NCI-H1694 treated with DMSO at 0.1 percent for 48 hours (cell line): ENCODE results near the gene MPP1.
"Not testable (repeated sequence)": the region's sequence is repeated elsewhere in the genome, so short reads cannot be mapped to it uniquely, and the experiment has no call there.

Experiments
- DNase-seq: peaks from one replicate; lab custom pipeline; 2025; lab: John Stamatoyannopoulos, UW

Gene MPP1

DNA sequence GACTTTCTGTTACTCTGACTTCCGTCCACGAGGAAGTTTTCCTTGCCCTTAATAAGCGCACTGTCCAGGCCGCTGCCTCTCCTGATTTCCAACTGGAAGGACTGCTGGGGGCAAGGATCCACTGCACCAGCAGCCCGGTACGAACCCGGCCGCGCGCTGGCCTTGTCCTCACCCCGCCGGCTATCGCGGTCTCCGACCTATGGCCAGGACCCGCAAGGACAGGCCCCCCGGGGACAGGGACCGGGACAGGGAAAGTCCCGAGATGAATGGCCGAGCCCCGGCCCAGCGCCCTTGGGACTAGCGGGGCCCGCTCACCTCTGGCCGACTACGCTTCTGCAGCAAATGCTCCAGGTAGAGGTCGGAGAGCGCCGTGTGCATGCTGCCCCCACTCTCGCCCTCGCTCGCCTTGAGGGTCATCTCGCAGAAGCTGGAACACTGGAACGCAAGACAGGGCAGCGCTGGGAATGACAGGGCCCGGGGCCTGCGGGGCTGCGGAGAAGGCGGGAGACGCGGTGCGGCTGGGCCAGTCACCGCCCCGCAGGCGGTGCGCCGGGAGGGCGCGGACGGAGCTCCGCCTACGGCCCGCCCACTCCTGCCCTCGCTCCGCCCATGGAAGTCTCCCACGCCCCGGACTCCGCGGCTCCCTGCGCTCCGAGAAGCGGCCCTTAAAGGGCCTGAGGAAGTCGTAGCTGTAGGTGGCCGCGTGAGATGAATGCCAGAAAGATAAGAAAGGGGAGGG lies at the start of gene MPP1:
TSS of gene MPP1 (minus strand) at position 529 of the 739 bp plus-strand sequence. CDS start at position 417, 112 bp downstream.
- DNase-seq: peak; percentile 39

DNA sequence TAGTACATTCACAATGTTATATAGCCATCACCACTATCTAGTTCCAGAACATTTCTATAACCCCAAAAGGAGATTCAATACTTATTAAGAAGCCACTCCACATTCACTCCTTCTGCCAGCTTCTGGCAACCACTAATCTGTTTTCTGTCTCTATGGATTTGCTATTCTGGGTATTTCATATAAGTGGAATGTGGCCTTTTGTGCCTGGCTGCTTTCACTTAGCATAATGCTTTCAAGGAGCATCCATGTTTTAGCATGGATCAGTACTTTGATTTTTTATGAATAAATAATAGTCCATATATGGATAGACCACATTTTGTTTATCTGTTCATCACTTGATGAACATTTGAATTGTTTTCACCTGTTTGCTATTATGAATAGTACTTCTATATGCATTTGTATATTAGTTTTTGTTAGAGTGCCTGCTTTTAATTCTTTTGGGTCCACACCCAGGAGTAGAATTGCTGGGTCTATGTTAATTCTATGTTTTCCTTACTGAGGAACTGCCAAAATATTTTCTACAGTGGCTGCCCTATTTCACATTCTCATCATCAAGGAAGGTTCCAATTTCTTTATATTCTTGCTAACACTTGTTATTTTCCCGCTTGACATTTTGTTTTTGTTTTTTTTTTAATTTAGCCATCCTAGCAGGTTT lies 45.8 kb upstream of the MPP1 start:
- no peak for DNase-seq

DNA sequence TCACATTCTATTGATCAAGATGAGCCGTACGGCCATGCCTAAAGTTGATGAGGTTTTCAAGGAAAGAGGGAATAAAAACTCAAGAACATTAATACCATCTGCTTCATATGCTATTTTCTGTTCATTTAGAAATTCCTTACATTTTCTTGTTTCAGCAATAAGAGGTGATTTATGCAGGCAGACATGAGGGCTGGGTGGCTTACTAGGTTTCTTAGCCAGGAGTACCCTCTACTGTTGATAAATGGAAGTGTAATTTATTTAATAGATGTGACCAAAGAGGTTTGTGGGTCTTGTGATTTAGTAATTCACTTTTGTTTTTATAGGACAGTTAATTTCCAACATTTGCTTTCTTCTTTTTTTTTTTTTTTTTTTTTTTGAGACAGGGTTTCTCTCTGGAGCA lies 35.6 kb upstream of the MPP1 start:
- peak; percentile 69 for DNase-seq

DNA sequence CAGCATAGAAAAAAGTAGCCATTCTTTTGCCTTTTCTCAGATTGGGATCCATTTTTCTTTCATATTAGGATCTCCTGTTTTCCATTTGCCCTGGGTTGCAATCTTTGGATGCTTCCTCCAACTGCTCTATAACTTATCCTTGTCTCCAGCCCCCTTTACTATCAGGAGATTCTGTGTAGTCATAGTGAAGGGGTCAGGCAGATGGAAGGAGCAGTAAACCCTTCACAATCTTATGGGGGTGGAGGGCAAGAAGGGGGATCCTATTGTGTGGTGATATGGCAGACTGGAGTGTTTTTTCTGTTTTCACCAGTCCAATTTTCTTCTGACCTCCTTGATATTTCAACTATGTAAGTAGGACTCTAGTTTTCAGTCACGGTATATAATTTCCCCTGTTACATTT lies 30.9 kb upstream of the MPP1 start:
- no peak for DNase-seq

DNA sequence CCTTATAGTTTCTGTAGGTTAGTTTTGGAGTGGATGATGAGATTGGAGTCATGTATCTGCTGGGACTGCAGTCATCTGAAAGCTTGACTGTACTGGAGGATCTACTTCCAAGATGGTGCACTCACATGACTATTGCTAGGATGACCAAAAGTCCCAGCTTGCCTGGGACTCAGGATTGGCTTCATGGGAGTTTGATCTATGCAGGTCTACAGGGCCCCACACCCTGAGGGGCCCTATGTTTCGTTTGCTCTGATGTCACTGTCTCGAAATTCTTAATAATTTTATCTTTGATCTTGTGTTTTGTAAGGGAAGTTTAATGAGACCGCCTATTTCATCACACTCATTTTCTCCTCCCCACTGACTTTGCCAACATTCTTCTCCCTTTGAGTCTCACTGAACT lies 29.3 kb upstream of the MPP1 start, which contains the start of gene SMIM9:
TSS of gene SMIM9 (minus strand) at position 101 of the 400 bp plus-strand sequence. CDS start 3,806 bp downstream, outside the sequence.
- no peak for DNase-seq

DNA sequence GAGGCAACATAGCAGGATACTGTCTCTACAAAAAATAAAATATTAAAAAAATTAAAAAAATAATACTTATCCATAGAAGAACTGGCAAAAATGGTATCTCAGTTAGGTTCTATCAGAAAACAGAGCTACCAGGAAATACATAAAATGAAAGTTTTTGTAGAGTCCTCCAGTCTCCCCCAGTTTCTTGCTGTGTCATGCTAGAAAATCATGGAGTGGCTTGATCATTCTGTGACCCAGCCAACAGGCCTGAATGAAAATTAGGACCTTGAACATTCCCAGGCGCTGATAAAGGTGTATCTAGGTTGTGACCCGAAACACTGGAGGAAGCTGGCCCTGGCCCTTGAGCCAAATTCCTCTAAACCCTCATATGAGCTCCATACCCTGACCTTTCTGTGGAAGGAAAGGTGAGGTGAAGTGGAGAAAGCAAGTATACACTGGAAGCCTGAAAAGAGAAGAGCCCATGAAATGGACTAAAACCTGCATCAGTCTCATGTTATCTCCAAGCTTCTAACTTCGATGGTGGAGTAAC lies 28.5 kb upstream of the MPP1 start:
- DNase-seq: no peak

DNA sequence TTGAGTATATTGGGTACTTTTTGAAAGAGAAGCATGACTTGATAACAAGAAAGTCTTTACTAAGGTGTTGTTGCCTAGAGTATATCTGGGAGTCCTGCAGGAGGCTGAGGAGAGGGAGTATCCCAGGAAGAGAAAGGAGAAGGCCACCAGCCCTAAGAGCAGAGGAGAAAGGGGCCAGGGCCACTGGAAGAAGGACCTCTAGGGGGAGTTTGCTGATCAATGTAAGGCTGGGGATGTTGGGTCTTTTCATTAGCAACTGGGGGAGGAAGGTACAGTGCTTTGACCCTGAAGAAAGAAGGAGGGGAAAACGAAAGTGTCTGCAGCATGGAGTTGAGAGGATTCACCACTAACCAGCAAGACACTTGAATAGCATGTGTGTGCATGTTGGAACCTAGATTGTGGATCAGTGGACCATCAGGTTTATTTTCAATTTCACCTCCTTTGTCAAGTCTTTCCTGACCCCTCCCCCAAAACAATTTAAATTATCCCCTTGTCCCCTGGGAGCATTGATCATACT lies 24.7 kb upstream of the MPP1 start:
- DNase-seq: no peak

DNA sequence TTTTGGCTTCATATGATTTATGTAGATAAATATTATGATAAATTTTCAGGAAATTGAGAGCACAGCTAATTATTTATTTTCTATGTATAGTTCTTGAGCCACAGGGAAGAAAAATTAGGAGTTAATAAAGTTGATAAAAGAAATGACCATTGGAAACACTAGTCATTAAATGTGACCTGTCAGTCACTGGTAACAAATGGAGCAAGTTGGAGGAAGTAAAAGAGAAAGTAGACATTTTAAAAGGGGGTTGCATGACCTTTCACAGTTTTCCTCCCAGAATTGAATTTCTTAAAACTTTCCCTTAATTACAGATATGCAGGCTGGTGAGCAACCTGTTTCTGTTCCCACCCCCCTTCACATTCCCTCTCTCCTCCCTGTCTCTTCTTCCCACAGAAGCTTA lies 23.8 kb upstream of the MPP1 start:
- no peak for DNase-seq

DNA sequence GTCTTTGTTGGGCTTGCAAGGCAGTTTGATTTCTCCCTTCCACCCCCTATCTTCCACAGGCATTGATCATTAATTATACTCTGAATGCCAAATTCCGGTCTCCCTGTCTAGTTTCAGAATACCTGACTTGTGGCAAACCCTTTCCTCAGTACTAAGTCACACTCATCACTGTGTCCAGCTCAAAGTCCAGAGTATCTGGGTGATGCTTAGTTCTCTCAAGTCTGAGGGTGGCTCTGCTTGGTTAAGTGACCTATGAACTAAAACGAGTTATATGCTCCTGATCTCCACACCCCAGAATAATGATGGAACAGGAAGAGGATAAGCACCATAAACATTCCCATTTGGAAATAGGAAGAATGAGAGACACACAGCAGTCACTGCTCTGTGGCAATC lies 22.7 kb upstream of the MPP1 start:
- no peak for DNase-seq

DNA sequence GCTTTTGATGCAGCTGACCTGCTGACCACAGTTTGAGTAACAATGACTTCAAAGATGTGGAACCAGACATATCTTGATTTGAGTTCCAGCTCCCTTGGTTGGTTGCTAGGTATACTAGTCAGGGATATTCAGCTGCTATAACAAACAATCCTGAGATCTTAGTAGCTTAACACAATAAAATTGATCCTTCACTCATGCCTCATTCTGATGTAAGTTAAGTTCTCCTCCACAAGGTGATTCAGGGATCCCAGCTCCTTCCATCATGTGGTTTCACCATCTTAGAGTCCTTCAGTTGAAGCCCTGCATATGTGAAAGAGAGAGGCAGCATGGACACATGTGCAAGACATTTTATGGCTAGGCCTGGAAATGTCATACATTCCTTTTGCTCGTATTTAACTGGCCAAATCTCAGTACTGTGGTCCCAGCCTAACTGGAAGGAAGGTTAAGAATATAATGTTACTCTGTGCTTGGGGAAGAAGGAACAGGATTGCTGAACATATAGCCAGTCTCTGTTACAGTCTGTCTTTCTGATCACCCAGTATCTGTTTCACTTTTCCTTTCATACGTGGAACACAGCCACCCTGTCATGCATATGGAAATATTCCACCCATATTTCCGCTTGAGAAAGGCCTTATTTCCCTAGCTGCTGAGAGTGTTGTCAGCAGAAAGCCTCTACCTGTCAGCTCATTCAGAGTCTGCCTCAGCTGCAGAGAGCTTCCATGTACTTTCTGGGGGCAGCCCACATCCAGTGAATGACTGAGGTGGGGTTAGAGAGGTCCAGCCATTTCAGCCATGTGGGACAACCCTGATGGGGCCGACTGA lies 22.1 kb upstream of the MPP1 start:
- DNase-seq: no peak

DNA sequence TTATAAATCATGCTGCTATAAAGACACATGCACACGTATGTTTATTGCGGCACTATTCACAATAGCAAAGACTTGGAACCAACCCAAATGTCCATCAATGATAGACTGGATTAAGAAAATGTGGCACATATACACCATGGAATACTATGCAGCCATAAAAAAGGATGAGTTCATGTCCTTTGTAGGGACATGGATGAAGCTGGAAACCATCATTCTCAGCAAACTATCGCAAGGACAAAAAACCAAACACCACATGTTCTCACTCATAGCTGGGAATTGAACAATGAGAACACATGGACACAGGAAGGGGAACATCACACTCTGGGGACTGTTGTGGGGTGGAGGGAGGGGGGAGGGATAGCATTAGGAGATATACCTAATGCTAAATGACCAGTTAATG lies 20.3 kb upstream of the MPP1 start:
- not testable (repeated sequence) for DNase-seq

DNA sequence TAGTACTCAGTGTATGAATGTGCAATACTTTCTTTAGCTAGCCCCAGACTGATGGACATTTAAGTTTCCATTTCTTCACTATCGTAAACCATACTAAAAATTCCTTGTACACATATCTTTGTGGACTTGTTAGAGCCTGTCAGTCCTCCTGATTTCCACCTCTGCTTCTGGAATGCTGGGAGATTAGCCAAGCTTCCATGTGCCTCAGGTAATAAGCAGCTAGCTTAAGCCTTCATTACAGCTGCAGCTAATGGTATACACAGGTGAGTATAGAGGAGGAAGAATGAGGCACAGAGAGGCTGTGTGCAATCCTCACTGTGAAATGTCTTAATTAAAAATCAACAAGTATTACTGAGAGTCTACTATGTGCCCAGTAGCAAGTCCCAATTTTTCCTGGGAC lies 19.4 kb upstream of the MPP1 start:
- DNase-seq: no peak

DNA sequence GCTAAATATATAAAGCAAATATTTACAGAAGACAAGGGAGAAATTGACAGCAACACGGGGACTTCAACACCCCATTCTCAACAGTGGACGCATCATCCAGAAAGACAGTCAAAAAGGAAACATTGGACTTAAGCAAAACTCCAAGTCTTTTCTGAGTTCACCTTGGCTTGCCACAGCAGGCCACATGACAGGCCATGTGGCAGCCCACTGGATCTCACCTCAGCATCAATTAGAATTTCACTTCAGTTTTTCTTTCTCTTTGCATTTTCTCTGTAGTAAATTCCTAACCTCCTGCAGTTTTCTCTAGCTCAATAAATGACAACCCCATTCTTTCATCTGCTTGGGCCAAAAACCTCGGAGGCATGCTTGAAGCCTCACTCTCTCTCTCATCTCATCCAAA lies 16.7 kb upstream of the MPP1 start:
- no peak for DNase-seq

DNA sequence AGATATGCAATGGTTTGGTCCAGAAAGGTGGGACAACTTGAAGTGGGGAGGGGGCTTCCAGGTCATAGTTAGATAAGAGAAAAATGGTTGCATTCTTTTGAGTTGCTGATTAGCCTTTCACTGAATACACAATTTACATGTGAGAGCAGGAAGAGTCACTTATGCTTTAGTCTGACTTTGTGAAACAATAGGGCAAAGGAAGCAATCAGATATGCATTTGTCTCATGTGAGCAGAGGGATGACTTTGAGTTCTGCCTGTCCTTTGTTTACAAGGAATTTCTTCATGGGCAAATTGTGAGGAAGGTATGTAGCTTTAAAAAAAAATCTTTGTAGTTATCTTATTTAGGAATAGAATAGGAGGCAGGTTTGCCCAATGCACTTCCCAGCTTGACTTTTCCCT lies 16.2 kb upstream of the MPP1 start:
- DNase-seq: no peak

DNA sequence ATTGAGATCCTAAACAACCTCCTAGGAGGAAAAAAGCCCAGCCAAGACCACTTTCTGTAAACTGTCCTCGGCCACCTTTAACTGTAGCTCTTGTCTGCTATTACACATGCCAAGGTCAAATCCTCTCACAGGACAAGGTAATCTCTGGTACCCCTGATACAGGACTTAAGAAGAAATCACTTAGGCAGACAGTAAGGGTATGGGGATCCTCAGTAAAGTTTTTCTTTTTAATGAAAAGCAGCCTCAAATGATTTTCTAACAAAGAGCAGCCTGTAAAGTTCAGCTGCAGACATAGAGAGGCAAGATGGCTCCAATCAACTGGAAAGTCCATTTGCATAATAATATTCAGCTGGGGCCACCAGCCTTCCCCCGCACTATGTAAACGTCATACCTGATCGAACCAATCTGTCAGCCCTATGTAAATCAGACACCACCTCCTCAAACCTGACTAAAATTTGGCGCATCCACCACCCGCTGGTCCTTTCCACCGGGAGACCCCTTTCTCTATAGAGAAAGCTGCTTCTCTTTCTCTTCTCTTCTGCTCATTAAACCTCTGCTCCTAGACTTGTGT lies 14.6 kb upstream of the MPP1 start:
- no peak for DNase-seq

DNA sequence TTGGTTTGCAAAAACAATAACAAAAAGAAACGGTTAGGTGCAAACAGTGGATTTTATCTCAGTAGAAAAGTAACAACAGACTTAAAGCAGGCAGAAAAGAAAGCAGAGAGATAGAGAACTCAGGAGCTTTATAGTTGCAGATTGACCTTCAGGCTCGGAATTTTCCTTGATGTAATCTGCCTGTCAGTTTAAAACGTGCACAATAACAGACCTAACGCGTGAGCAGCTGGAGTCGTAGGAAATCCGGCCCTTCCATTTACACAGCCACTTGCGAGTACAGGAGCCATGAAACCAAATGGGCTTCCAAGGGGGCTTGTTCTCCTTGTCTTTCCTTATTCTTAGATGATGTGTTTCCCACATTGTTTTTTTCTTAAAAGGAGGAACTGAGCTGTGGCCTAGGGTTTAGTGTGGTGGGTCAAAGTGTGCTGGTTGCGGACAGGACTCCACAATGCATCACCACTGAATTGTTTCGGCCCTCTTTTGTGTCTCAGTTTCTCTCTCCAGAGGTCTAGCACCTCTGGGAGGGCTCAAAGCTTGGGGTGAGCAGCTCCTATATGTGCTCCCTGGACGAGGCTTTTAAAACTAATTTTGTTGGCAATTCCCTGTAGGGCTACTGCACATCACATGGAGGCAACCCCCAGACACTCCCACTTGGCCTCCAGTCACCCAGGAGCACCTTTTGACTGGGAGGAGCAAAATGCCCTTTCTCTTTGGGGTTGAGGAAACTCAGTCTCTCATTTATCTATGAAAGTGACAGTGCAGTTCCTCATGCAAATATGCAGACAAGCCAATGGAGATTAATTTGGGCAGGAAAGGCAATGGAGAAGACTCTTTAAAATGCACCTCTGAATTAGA lies 13.9 kb upstream of the MPP1 start:
- no peak for DNase-seq

DNA sequence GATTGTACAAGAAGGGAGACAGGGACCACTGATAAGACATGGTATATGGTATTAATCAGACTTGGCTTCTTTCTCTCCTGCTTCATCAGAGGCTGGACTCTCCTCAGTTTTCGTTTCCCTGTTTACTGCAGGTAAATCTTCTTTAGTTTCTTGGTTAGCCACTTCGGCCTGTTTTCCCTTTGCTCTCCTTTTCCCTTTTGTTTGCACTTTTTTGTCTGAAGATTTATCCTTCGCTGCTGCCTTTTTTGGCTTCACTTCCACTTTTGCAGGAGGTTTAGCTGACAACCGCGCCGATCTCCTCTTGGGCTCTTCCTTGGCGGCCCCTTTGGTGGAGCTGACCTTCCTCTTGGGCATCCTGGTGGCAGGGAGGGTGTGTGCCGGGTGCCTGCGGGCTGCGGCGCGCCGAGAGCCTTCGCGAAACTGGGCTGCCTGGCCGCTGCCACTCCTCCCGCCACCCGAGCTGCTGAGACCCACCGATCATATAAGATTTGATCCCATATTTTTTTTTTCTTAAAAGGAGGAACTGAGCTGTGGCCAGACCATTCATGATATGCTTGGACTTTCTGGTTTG lies 11.8 kb upstream of the MPP1 start:
- not testable (repeated sequence) for DNase-seq

DNA sequence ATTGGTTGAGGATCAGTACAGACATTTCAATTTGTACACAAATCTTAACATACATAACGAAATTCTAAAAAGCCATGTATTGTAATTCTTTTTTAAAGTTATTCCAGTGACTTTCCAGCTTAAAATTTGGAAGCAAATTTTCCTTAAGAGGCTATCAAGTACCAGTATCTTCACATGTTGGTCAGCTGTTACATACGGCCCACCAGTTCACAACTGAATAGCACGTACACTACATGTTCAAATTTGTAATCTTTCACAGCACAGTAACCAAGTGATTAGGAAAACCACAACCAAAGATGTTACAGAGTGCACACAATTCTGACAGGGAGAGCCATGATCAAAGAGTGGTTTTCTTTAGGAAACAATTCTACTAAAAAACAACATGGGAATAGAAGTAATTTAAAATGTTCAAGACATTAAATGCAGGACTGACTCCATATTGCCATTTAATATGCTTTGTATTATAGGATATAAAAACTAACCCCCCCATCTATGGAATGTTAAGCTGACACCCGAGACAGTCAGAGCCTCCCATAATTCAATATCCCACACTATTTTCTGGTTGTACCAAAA lies 11.1 kb upstream of the MPP1 start:
- not testable (repeated sequence) for DNase-seq

DNA sequence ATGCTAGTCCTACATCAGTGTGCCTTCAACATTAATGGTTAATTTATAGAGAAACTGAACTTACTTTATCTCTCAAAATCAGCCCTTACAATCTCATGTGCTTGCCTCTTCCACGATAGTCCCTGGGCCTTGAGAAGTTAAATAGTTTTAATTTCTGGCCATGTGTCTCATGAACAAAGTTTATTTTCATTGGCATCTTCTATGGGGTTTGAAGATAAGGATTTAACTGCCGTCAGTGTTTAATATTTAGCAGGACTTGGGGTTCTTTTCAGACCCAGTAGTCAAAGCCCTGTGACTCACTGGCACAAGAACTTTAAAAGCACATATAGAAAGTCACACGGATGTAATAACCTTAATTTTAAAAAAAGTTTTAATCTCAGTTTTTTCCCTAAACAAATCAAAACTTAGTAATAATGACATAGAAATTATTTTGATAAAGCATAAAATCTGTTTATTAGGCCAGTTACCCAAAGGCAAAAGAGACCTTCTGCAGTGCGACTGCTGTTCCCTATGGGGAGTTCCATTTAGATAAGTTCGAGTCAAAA lies 10.1 kb upstream of the MPP1 start:
- no peak for DNase-seq

DNA sequence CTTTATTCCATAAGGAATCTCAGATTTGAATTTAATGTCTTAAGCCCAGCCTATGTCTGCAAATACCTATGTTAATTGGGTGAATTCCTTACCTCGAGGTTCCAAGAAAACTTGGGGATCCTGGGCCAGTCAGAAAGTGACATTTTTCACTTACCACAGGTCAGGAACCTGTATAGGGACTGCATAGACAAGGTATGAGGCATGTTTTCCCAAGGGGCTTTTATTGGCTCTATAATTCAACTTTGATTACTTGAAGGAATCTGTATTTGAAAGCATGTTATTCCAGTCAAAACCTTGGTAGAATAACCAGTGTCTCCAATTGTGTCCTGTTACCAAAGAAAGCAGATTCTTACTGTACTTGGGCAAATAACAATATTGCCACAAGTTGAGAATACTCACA lies 8.5 kb upstream of the MPP1 start:
- DNase-seq: no peak
